ENCODE measurements around the gene AMY2B. TPM values are rescaled to one million over a fixed set of nuclear protein-coding genes. Genes with fewer than 3 reads are reported as not detected.
"Not testable (repeated sequence)": the region's sequence is repeated elsewhere in the genome, so short reads cannot be mapped to it uniquely, and the experiment has no call there.

AMY2B gene
- total RNA-seq (10 to 100 TPM; 13.2 to 65.0 (median 43.7) TPM), polyA plus RNA-seq (1 to 10 TPM; 1.5 to 1.7 TPM), total RNA-seq (37.3 reads per million, percentile 65 among the genes with 10 or more reads in this experiment)

DNA sequence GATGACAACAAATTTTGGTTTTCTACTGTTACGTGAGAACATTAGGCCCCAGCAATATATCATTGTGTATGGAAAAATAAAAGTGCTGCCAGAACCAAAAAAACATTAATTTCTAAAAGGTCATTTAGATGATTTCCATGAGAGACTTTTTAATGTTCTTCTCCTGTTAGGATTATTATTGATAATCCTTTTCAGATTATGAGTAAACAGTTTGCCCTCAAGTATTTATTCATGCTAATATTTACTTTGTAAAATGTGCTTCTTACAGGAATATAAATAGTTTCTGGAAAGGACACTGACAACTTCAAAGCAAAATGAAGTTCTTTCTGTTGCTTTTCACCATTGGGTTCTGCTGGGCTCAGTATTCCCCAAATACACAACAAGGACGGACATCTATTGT lies at the start of gene AMY2B:
TSS of gene AMY2B (plus strand) at position 301 of the 400 bp plus-strand sequence. CDS start at position 315, 14 bp downstream.
- H3K27me3 Mint-ChIP-seq; H3K27ac Mint-ChIP-seq; intact Hi-C loops (cut with micrococcal nuclease); ATAC-seq; POLR2A ChIA-PET; H3K4me3 Mint-ChIP-seq; H3K9me3 Mint-ChIP-seq; H3K27me3 ChIP-seq (ENCODE audit: control insufficient read depth in 2 of 2, insufficient read depth in 2 of 2, low read length in 2 of 2); CTCF ChIA-PET; H3K27ac ChIP-seq (ENCODE audit: low read depth, low read length); H3K9me3 ChIP-seq (ENCODE audit: control insufficient read depth in 2 of 3, low read length in 3 of 3); H3K4me1 Mint-ChIP-seq; DNase-seq; H3K4me1 ChIP-seq (ENCODE audit: control insufficient read depth in 2 of 2, insufficient read depth in 2 of 2, low read length in 2 of 2); H3K4me3 ChIP-seq (ENCODE audit: low read length): not testable (repeated sequence)
- peaks cover 0 to 11% (median 0%) of the 10 kb centered on the region in 3 experiments for H3K36me3 ChIP-seq (ENCODE audit: control insufficient read depth in 2 of 3, insufficient read depth in 3 of 3, low read length in 3 of 3)
- peaks cover 3 to 56% (median 40%) of the 10 kb centered on the region in 5 donors for H3K36me3 Mint-ChIP-seq

DNA sequence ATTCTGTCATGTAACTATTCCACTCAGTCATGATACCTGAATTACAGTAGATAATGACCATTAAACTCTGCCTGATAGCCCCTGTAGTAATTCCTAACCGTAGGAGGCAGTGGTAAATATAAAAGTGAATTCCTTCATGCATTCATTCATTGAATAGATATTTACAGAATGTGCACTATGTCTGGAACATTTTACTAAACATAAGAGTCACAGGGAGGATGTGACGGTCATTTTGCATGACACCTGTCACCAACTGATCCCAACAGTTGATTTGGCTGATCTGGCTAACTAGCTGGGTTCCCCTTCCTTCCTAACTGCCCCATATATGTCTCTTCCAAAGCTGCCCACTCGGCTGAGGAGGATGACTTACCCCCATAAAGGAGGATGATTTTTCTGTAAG lies 48.0 kb upstream of the AMY2B start:
- Histone ChIP-seq H3K36me3 (ENCODE audit: control insufficient read depth in 2 of 3, insufficient read depth in 3 of 3, low read length in 3 of 3) (peaks cover 0 to 7% (median 0%) of the 10 kb centered on the region in 3 experiments), H3K4me1 (ENCODE audit: control insufficient read depth in 2 of 2, insufficient read depth in 2 of 2, low read length in 2 of 2) (peaks cover 16 to 21% of the 10 kb centered on the region in 2 donors), H3K9me3 (ENCODE audit: control insufficient read depth in 2 of 3, low read length in 3 of 3) (no peaks in the 10 kb centered on the region), H3K4me3 (ENCODE audit: low read length) (no peak overlapping the region), H3K27me3 (ENCODE audit: control insufficient read depth in 2 of 2, insufficient read depth in 2 of 2, low read length in 2 of 2) (no peaks in the 10 kb centered on the region), H3K27ac (ENCODE audit: low read depth, low read length) (no peak overlapping the region)
- ATAC-seq (no peak), DNase-seq (no peak)
- Mint-ChIP-seq H3K27me3 (peaks cover 0 to 2% (median 0%) of the 10 kb centered on the region in 5 donors), H3K9me3 (no peaks in the 10 kb centered on the region), H3K4me1 (peaks cover 11 to 40% (median 29%) of the 10 kb centered on the region in 7 donors), H3K27ac (no peak overlapping the region), H3K36me3 (peaks cover 0 to 6% (median 4%) of the 10 kb centered on the region in 5 donors), H3K4me3 (no peak overlapping the region)
- POLR2A ChIA-PET, result no interaction called here
- CTCF ChIA-PET, result no interaction called here
- intact Hi-C loops (cut with micrococcal nuclease), result no loop called here

DNA sequence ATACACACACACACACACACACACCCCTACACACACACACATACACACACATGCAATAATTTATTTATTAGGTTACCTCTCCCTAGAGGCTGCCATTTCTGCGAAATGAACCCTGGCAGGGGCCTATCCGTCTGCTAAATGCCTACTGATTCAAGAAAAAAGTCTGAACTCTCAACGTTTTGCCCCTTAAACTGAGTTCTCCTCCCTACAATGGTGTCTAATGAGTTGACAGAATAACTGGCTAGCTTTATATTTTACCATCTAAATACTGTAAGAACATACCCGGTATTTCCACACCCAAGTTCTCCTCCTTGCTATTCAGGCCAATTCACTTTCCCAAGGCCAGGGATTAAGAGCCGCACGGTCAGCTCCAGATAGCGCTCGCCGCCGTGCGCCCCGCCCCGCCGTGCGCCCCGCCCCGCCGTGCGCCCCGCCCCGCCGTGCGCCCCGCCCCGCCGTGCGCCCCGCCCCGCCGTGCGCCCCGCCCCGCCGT lies 46.2 kb upstream of the AMY2B start:
- CTCF ChIA-PET, result interaction anchor here (0.9 to 1.8 kb wide), 2 partner anchors 10 to 11 kb away, joined by 4 to 6 read pairs; no protein-coding TSS in a partner anchor
- Mint-ChIP-seq H3K27ac (peak overlapping the region; percentile 80 to 99 (median 90)), H3K4me3 (peak overlapping the region; percentile 84 to 98 (median 86)), H3K9me3 (no peaks in the 10 kb centered on the region), H3K36me3 (peaks cover 0 to 16% (median 15%) of the 10 kb centered on the region in 5 donors), H3K4me1 (peaks cover 22 to 58% (median 47%) of the 10 kb centered on the region in 7 donors), H3K27me3 (peaks cover 0 to 2% (median 0%) of the 10 kb centered on the region in 5 donors)
- H3K27me3 ChIP-seq (ENCODE audit: control insufficient read depth in 2 of 2, insufficient read depth in 2 of 2, low read length in 2 of 2), result no peaks in the 10 kb centered on the region
- peaks cover 0 to 10% (median 0%) of the 10 kb centered on the region in 3 experiments for H3K36me3 ChIP-seq (ENCODE audit: control insufficient read depth in 2 of 3, insufficient read depth in 3 of 3, low read length in 3 of 3)
- ATAC-seq (peak; percentile 14), DNase-seq (peak; percentile 4 to 57 (median 42))
- intact Hi-C loops (cut with micrococcal nuclease), result loop anchor here in 1 of 2 donors (1.0 kb wide), 1 partner anchor 10 kb away; no protein-coding TSS in a partner anchor
- peaks cover 16 to 24% of the 10 kb centered on the region in 2 donors for H3K4me1 ChIP-seq (ENCODE audit: control insufficient read depth in 2 of 2, insufficient read depth in 2 of 2, low read length in 2 of 2)
- no peaks in the 10 kb centered on the region for H3K9me3 ChIP-seq (ENCODE audit: control insufficient read depth in 2 of 3, low read length in 3 of 3)
- peak overlapping the region; percentile 51 for H3K4me3 ChIP-seq (ENCODE audit: low read length)
- POLR2A ChIA-PET, result interaction anchor here (1.5 kb wide), 1 partner anchor 10 kb away, joined by 5 read pairs; no protein-coding TSS in a partner anchor
- peak overlapping the region; percentile 21 for H3K27ac ChIP-seq (ENCODE audit: low read depth, low read length)

- peak within 1 kb of the TSS; percentile 78 for H3K4me3 ChIP-seq (ENCODE audit: low read length)
- peaks cover 0 to 2% (median 0%) of the 10 kb centered on the region in 5 donors for H3K27me3 Mint-ChIP-seq
- CTCF ChIA-PET, result interaction anchor here (0.6 to 0.9 kb wide), 2 partner anchors 10 to 11 kb away, joined by 4 to 6 read pairs; no protein-coding TSS in a partner anchor
These were observed 45.5 kb upstream of the AMY2B start, which contains the start of gene RNPC3 for GRCh38 chr1:103525607-103526507. RNPC3 (plus strand) TSS chr1:103525699; CDS start chr1:103526071, 372 bp downstream.

DNA sequence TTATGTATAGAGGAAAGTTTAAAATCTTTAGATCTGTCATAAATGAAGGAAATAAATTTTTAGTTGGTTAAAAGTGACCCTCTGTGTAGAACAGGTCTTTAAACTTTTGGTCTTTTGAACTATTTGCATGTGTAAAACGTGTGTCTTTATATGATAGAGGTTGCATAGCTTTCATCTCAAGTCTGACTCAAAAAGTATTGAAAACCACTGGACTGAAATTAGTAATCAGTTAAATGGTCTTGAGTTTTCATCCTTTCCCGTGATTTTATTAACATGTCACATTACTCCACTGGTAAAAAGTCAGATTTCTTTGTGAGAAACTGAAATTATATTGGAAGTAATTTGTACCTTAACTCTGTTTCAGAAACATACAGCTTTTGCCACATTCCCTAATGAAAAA lies 44.1 kb upstream of the AMY2B start:
- H3K9me3 Mint-ChIP-seq, result no peaks in the 10 kb centered on the region
- H3K27me3 ChIP-seq (ENCODE audit: control insufficient read depth in 2 of 2, insufficient read depth in 2 of 2, low read length in 2 of 2), result no peaks in the 10 kb centered on the region
- peaks cover 0 to 10% (median 0%) of the 10 kb centered on the region in 3 experiments for H3K36me3 ChIP-seq (ENCODE audit: control insufficient read depth in 2 of 3, insufficient read depth in 3 of 3, low read length in 3 of 3)
- peaks cover 21 to 24% of the 10 kb centered on the region in 2 donors for H3K4me1 ChIP-seq (ENCODE audit: control insufficient read depth in 2 of 2, insufficient read depth in 2 of 2, low read length in 2 of 2)
- peak overlapping the region; percentile 48 to 99 (median 86) for H3K4me3 Mint-ChIP-seq
- H3K27me3 Mint-ChIP-seq, result peaks cover 0 to 2% (median 0%) of the 10 kb centered on the region in 5 donors
- H3K9me3 ChIP-seq (ENCODE audit: control insufficient read depth in 2 of 3, low read length in 3 of 3), result no peaks in the 10 kb centered on the region
- H3K4me1 Mint-ChIP-seq, result peaks cover 40 to 80% (median 69%) of the 10 kb centered on the region in 7 donors
- no peak for ATAC-seq
- H3K4me3 ChIP-seq (ENCODE audit: low read length), result no peak overlapping the region
- H3K27ac ChIP-seq (ENCODE audit: low read depth, low read length), result peak overlapping the region; percentile 99
- DNase-seq, result no peak
- CTCF ChIA-PET, result interaction anchor here (1.6 kb wide), 1 partner anchor 13 kb away, joined by 4 read pairs; no protein-coding TSS in a partner anchor
- peaks cover 7 to 37% (median 33%) of the 10 kb centered on the region in 5 donors for H3K36me3 Mint-ChIP-seq
- POLR2A ChIA-PET, result no interaction called here
- intact Hi-C loops (cut with micrococcal nuclease), result no loop called here
- H3K27ac Mint-ChIP-seq, result peak overlapping the region in 6 of 9 donors; percentile 20 to 99 (median 60)

More at GRCh38 chr1:103525607-103526507, 45.5 kb upstream of the AMY2B start, which contains the start of gene RNPC3:
- Mint-ChIP-seq H3K4me1 (peaks cover 29 to 65% (median 54%) of the 10 kb centered on the region in 7 donors), H3K36me3 (peaks cover 0 to 22% (median 19%) of the 10 kb centered on the region in 5 donors), H3K4me3 (peak within 1 kb of the TSS; percentile 87 to 99 (median 99)), H3K9me3 (no peaks in the 10 kb centered on the region), H3K27ac (peak within 1 kb of the TSS; percentile 97 to 100 (median 99))
- DNase-seq (peak; percentile 83 to 92 (median 88)), ATAC-seq (peak; percentile 91)
- POLR2A ChIA-PET, result interaction anchor here (0.6 to 1.5 kb wide), 3 partner anchors 9 to 10 kb away, joined by 3 to 5 read pairs (median 5); no protein-coding TSS in a partner anchor
- H3K4me1 ChIP-seq (ENCODE audit: control insufficient read depth in 2 of 2, insufficient read depth in 2 of 2, low read length in 2 of 2), result peaks cover 16 to 24% of the 10 kb centered on the region in 2 donors
- intact Hi-C loops (cut with micrococcal nuclease), result loop anchor here in 1 of 2 donors (1.0 kb wide), 1 partner anchor 11 kb away; no protein-coding TSS in a partner anchor
- H3K27ac ChIP-seq (ENCODE audit: low read depth, low read length), result peak within 1 kb of the TSS; percentile 99
- peaks cover 0 to 10% (median 0%) of the 10 kb centered on the region in 3 experiments for H3K36me3 ChIP-seq (ENCODE audit: control insufficient read depth in 2 of 3, insufficient read depth in 3 of 3, low read length in 3 of 3)
- H3K9me3 ChIP-seq (ENCODE audit: control insufficient read depth in 2 of 3, low read length in 3 of 3), result no peaks in the 10 kb centered on the region
- no peaks in the 10 kb centered on the region for H3K27me3 ChIP-seq (ENCODE audit: control insufficient read depth in 2 of 2, insufficient read depth in 2 of 2, low read length in 2 of 2)

GRCh38 chr1:103529746-103530145 lies 41.6 kb upstream of the AMY2B start:
- Histone ChIP-seq H3K9me3 (ENCODE audit: control insufficient read depth in 2 of 3, low read length in 3 of 3) (no peaks in the 10 kb centered on the region), H3K36me3 (ENCODE audit: control insufficient read depth in 2 of 3, insufficient read depth in 3 of 3, low read length in 3 of 3) (peaks cover 0 to 17% (median 7%) of the 10 kb centered on the region in 3 experiments), H3K4me1 (ENCODE audit: control insufficient read depth in 2 of 2, insufficient read depth in 2 of 2, low read length in 2 of 2) (peaks cover 23 to 25% of the 10 kb centered on the region in 2 donors), H3K27me3 (ENCODE audit: control insufficient read depth in 2 of 2, insufficient read depth in 2 of 2, low read length in 2 of 2) (no peaks in the 10 kb centered on the region), H3K27ac (ENCODE audit: low read depth, low read length) (no peak overlapping the region), H3K4me3 (ENCODE audit: low read length) (no peak overlapping the region)
- POLR2A ChIA-PET, result no interaction called here
- Mint-ChIP-seq H3K27me3 (no peaks in the 10 kb centered on the region), H3K36me3 (peaks cover 8 to 50% (median 41%) of the 10 kb centered on the region in 5 donors), H3K9me3 (no peaks in the 10 kb centered on the region), H3K4me1 (peaks cover 49 to 90% (median 86%) of the 10 kb centered on the region in 7 donors), H3K27ac (no peak overlapping the region), H3K4me3 (peak overlapping the region in 5 of 10 donors; percentile 3 to 87 (median 46))
- ATAC-seq (no peak), DNase-seq (peak in 1 of 9 donors; percentile 34)
- CTCF ChIA-PET, result no interaction called here
- intact Hi-C loops (cut with micrococcal nuclease), result loop anchor here in 1 of 2 donors (2.0 kb wide), 1 partner anchor 15 kb away; no protein-coding TSS in a partner anchor
